Esophagus muscularis mucosa (tissue), 4 donors: ENCODE measurements around the gene ZKSCAN8.

Experiments used
- EP300 ChIP-seq: sonication (generic); formaldehyde crosslinking; IDR thresholded peaks from one replicate; pipeline ENCODE4 v1.6.1; 2017; ENCODE audit warnings: antibody characterized with exemption
- POLR2A ChIP-seq: fragments of 450-650 bp; IDR thresholded peaks from one replicate; pipeline ENCODE4 v1.6.1; 2017; ENCODE audit warnings: antibody characterized with exemption, moderate library complexity, mild to moderate bottlenecking, low read depth
- POLR2AphosphoS5 ChIP-seq, 2 donors: sonication (generic); formaldehyde crosslinking; IDR thresholded peaks; one replicate each; pipeline ENCODE4 v1.6.1; 2017; ENCODE audit warnings: antibody characterized with exemption in 2 of 2
- TF ChIP-seq, protein P1 (sequence below), 3 experiments: fragments of 200-600 bp in 2 of 3; fragments of 450-650 bp in 1 of 3; sonication (generic) in 2 of 3; IDR thresholded peaks; one replicate each; pipeline ENCODE4 v1.5.1; 2017 to 2019; ENCODE audit warnings: antibody characterized with exemption in 3 of 3, mild to moderate bottlenecking in 2 of 3, moderate library complexity in 1 of 3

DNA sequence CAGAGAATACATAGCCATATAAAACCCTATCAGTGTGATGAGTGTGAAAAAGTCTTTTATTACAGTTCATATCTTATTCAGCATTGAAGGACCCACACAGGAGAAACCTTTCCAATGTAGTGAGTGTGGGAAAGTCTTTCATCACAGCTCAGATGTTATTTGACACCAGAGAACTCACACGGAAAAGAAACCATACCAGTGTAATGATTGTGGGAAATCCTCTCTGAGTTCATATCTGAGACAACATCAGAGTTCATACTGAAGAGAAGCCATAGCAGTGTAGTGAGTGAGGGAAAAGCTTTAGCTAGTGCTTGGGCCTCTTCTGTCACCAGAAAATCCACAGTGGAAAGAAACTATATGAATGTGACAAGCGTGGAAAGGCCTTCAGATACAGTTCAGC, 25.9 kb upstream of the ZKSCAN8 start:
- TF ChIP-seq POLR2A (no peak), POLR2AphosphoS5 (IDR thresholded peaks at IDR 0.05) (no peak), EP300 (no peak)
- TF ChIP-seq, protein P1, sequence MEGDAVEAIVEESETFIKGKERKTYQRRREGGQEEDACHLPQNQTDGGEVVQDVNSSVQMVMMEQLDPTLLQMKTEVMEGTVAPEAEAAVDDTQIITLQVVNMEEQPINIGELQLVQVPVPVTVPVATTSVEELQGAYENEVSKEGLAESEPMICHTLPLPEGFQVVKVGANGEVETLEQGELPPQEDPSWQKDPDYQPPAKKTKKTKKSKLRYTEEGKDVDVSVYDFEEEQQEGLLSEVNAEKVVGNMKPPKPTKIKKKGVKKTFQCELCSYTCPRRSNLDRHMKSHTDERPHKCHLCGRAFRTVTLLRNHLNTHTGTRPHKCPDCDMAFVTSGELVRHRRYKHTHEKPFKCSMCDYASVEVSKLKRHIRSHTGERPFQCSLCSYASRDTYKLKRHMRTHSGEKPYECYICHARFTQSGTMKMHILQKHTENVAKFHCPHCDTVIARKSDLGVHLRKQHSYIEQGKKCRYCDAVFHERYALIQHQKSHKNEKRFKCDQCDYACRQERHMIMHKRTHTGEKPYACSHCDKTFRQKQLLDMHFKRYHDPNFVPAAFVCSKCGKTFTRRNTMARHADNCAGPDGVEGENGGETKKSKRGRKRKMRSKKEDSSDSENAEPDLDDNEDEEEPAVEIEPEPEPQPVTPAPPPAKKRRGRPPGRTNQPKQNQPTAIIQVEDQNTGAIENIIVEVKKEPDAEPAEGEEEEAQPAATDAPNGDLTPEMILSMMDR (IDR thresholded peaks at IDR 0.05) = no peak
